COLO668 (cell line): ENCODE results near the gene DAZL.

Experiments
- DNase-seq: peaks from one replicate; lab custom pipeline; 2025; ENCODE audit not compliant: unreplicated experiment; lab: John Stamatoyannopoulos, UW

The DAZL gene

GRCh38 chr3:16596352-16597032 lies 8.7 kb downstream of the DAZL start:
- no peak for DNase-seq

GRCh38 chr3:16595778-16596177 lies 9.4 kb downstream of the DAZL start:
- no peak for DNase-seq

- no peak for DNase-seq
Measured at GRCh38 chr3:16589867-16590624, 15.2 kb downstream of the DAZL start.

- DNase-seq = no peak
Measured at GRCh38 chr3:16589120-16589519, 16.1 kb downstream of the DAZL start.

GRCh38 chr3:16587681-16588060 lies 17.6 kb downstream of the DAZL start:
- DNase-seq = no peak

GRCh38 chr3:16587047-16587680 lies 18.1 kb downstream of the DAZL start:
- no peak for DNase-seq

- no peak for DNase-seq
Measured at GRCh38 chr3:16584880-16585279, 20.3 kb downstream of the DAZL start.

- no peak for DNase-seq
Measured at GRCh38 chr3:16583551-16583950, 21.7 kb downstream of the DAZL start.

- DNase-seq = no peak
Measured at GRCh38 chr3:16570113-16570512, 35.1 kb downstream of the DAZL start.

GRCh38 chr3:16568532-16568931 lies 36.7 kb downstream of the DAZL start:
- no peak for DNase-seq

- DNase-seq = no peak
Measured at GRCh38 chr3:16568115-16568514, 37.1 kb downstream of the DAZL start.

GRCh38 chr3:16559653-16560365 lies 45.4 kb downstream of the DAZL start:
- no peak for DNase-seq

GRCh38 chr3:16554126-16554525 lies 51.1 kb downstream of the DAZL start:
- no peak for DNase-seq

- no peak for DNase-seq
Measured at GRCh38 chr3:16552757-16553156, 52.5 kb downstream of the DAZL start.

- no peak for DNase-seq
Measured at GRCh38 chr3:16551342-16551976, 53.8 kb downstream of the DAZL start.

- DNase-seq = peak; percentile 43
Measured at GRCh38 chr3:16550676-16551341, 54.4 kb downstream of the DAZL start.

- DNase-seq = no peak
Measured at GRCh38 chr3:16550305-16550675, 54.9 kb downstream of the DAZL start.

- DNase-seq = no peak
Measured at GRCh38 chr3:16548721-16549120, 56.5 kb downstream of the DAZL start.

GRCh38 chr3:16547561-16548357 lies 57.5 kb downstream of the DAZL start:
- DNase-seq = no peak
